ENCODE data around the gene DHDDS.
"Not testable (repeated sequence)": the region's sequence is repeated elsewhere in the genome, so short reads cannot be mapped to it uniquely, and the experiment has no call there.

Gene DHDDS

DNA sequence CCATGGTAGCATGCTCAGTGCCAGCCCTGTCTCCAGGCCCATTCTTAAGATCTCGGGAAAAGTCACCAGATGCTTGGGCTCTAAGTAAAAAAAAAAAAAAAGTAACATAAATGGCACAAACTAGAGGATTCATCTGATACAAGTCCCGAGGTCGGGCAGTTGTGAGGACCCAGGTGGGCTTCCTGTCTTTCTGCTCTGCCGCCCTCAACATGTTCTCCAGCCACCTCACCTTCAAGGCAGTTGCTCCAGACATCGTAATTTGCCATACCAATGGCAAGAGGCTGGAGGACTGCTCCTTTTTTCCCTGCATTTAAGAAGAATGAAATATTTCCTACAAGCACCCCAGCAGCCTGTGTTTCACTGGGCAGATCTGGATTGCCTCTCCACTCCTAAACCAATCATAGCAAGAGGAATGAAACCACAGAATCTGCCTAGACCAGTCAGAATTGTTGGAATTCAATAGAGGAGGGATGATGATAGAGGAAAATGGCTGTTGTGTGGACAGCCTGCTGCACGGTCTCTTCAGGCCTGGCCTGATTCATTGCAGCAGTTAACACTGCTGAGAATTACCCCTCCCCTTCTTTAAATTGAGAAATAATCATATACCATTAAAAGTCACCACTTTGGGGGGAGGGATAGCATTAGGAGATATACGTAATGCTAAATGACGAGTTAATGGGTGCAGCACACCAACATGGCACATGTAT, 45.5 kb downstream of the DHDDS start:
- DNase-seq (ENCODE audit: low spot score), result no peak

DNA sequence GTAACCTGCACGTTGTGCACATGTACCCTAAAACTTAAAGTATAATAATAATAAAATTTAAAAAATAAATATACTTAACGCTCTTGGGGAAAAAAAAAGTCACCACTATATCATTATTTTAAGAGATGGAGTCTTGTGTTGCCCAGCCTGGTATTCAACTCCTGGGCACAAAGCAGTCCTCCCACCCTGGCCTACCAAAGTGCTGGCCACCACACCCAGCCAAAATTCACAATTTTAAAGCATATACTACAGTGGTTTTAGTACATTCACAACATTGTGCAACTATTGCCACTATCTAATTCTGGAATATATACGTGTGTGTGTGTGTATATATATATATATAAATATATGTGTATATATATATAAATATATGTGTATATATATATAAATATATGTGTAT, 46.0 kb downstream of the DHDDS start:
- no peak for DNase-seq (ENCODE audit: low spot score)

DNA sequence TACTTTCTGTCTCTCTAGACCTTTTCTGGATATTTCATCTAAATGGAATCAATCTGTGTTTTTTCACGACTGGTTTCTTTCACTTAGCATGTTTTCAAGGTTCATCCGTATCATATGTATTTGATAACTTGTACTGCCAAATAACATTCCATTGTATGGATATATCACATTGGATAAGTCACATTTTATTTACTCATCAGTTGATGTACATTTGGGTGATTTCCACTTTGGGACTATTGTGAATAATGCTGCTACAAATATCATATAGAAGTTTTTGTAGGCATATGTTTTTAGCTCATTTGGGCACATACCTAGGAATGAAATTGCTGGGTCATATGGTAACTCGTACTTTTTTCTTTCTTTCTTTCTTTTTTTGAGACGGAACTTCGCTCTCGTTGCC, 46.9 kb downstream of the DHDDS start:
- DNase-seq (ENCODE audit: low spot score), result no peak

DNA sequence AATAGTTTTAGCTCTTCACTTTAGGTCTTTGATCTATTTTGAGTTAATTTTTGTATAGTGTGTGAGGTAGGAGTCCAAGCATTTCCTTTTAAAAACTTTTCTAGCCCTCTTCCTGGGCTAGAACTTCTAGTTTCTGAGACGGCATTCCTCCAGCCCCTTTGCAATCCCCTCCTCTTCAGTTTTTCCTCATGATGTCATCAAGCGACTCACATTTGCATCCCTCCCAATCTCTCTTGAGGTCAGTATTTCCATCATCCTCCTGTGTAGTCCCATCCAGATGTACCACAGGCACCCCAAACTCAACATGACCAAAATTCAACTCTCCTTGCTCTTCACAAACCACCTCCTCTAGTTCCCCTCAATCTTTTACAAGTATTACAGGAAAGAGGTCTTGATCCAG, 50.8 kb downstream of the DHDDS start:
- DNase-seq (ENCODE audit: low spot score), result no peak

DNA sequence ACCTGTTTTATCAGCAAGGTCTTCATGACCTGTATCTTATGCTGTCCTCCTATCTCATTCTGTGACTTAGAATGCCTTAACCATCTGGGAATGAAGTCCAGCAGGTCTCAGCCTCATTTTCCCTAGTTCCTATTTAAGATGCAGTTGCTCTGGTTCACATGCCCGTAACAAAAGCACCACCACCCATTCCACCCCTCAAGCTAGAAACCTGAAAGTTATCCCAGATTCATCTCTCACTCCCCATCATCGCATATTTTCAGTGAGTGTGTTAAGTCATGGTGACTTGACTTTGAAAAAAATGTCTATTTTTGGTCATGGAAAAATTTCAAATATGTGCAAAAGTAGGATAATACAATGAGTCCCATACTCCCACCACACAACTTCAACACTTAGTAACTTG, 51.9 kb downstream of the DHDDS start:
- no peak for DNase-seq (ENCODE audit: low spot score)

DNA sequence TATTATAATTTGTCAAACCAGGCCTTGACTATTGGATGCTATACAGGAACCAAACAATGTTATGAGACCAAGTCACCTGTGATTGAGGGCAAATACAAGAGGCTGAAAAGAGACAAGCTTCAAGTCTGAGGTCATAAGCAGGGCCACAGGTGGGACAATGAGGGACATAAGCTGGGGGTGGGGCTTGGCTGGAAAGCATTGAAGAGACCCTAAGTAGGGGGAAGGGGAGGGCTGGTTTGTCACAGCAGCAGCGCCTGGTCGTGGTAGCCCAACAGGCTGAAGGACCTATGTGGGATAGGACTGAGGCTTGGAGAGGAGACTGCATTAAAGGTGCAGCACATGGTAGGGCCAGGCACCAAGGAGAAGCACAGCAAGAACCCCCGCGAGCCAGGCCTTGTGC, 58.0 kb downstream of the DHDDS start:
- DNase-seq (ENCODE audit: low spot score), result no peak

DNA sequence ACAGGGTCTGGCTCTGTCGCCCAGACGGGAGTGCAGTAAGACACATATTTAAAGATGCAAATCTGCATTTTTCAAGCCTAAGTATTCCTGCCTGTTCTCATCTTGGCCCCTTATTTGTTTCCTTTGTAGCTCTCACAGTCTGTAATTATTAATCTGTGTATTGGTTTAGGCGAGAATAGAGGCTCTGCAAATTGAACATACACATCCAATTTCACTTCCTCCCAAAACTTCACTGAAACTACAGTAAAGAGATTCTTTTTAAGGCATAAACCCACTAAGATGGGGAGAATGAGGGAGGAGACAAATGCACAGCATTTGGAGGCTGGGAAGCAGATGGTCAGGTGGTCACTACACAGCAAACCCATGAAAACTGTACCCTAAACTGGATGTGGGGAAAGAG, 61.1 kb downstream of the DHDDS start:
- no peak for DNase-seq (ENCODE audit: low spot score)

DNA sequence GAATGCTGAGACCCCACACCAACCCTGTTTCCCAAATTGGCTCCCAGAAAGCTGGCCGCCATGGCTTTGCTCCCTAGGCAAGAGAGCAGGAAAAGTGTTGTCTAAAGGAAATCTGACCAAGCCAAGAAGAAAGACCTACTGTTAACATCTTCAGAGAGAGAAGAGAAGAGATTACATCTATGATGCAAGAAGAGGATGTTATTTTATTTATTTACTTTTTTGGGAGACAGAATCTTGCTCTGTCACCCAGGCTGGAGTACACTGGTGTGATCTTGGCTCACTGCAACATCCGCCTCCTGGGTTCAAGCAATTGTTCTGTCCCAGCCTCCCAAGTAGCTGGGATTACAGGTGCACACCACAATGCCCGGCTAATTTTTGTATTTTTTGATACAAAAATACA, 61.8 kb downstream of the DHDDS start:
- no peak for DNase-seq (ENCODE audit: low spot score)

DNA sequence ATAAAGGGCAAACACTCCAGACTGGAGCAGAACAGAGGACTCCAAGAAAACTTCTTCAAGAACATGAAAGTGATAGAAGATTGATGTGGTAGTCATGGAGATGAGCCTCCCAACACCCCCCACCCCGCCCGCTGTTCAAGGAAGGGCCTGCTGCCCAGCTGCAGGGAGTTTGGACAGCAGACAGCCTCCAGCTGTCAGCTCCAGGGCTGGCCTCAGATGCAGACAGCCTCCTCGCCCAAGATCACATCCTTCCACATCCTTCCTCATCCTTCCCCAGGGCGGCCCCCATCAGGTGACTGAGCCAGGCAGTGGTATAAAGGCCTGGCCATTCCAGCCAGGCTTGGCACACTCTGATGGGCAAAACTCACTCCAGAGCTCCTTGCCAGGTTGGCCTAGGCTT, 64.7 kb downstream of the DHDDS start:
- DNase-seq (ENCODE audit: low spot score), result no peak

DNA sequence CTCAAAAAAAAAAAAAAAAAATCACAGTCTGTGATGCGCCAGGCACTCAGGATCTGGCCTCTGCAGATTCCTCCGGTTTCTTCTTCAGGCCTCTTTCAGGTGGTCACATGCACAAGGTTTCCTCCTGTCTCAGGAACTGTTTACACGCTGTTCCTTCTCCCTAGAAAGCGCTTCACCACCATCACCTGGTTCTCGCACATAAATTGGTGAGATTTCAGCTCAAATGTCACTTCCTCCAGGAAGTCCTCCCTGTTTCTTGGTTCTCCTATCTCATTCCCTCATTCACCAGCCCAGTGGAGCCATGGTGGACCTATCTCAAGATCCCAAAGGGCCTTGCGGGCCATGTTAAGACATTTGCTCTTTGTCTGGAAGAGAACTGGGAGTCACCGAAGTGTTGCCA, 66.8 kb downstream of the DHDDS start:
- DNase-seq (ENCODE audit: low spot score), result no peak

DNA sequence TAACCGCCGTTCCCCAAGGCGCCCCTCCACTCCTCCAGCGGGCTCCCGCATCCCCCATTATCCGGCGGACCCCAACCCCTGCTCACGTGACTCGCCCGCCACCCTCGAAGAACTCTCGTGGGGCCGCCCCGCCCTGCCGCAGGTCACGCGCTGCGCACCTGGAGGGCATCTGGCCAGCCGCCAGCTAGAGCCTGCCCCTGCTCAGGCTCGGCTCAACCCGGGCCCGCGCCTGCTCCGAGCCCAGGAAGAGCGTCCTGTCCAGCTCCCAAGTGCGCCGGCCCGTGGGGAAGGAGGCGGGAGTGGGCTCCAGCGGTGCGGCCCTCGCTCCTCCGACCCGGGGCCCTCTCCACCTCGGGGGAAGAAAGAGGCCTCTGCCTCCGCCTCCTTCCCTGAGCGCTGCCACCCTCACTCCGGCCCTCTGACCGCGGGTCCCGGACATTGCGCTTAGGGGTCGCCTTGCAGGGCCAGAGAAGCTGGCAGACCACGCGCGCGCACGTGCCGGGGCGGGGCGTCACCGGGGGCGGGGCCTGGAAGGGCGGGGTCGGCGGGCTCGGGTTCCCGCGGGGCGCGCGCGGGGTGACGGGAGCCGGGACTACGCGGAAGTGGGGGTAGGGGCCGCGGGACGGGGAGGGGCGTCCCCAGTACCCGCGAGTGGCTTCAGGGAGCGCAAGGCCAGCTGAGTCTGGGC, 68.5 kb downstream of the DHDDS start:
- peak; percentile 90 for DNase-seq (ENCODE audit: low spot score)

DNA sequence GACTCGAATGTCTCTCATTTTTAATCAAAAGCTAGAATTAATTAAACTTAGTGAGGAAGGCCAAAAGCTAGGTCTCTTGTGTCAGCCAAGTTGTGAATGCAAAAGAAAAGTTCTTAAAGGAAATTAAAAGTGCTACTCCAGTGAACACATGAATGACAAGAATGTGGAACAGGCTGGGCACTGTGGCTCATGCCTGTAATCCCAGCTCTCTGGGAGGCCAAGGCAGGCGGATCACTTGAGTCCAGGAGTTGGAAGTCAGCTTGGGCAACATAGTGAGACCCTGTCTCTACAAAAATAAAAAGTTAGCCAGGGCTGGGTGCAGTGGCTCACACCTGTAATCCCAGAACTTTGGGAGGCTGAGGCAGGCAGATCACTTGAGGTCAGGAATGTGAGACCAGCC, 78.6 kb downstream of the DHDDS start:
- not testable (repeated sequence) for DNase-seq (ENCODE audit: low spot score)

DNA sequence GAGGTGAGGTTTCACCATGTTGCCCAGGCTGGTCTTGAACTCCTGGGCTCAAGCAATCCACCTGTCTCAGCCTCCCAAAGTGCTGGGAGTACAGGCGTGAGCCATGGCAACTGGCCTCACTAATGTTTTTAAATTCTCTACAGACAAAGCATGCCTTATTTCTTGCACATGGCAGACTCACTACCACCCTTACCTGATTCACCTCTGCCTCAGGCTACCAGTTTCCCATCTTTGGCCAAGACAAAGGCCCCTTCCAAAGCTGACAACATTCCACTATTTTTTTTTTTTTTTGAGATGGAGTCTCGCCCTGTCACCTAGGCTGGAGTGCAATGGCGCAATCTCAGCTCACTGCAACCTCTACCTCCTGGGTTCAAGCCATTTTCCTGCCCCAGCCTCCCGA, 83.7 kb downstream of the DHDDS start:
- DNase-seq (ENCODE audit: low spot score), result not testable (repeated sequence)

DNA sequence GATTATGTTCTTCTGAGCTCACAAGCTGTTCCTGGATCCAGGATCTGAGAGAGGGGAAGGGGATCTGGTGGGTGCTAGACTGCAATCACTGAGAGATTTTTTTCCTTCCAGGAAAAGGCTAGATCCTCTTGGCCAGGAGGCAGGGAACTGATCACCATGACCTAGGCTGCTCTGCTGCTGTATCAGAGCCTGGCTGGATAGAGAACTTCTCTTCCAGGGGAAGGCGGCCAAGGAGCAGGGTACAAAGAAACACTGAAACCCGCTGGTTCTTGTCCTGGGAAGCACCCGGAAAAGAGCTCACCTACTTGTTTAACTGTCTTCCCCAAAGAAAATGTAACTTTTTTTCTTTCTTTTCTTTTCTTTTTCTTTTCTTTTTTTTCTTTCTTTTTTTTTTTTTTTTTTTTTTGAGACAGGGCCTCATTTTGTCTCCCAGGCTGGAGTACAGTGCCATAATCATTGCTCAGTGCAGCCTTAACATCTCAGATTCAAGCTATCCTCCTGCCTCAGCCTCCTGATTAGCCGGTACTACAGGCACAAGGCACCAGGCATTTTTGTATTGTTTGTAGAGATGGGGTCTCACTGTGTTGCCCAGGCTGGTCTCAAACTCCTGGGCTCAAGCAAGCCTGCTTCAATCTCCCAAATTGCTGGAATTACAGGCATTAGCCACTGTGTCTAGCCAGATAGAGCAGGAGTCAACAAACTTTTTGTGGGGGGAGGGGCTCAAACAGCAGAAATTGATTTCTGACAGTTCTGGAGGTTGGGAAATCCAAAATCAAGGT, 85.1 kb downstream of the DHDDS start:
- DNase-seq (ENCODE audit: low spot score), result no peak

DNA sequence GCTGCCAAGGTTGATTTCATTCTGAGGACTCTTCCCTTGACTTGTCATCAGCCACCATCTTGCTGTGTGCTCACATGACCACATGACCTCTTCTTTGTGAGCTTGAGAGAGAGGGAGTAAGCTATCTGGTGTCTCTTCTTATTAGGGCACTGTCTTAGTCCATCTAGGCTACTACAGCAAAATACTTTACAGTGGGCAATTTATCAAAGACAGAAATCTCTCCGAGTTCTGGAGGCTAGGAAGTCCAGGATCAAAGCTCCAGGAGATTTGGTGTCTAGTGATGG, 85.6 kb downstream of the DHDDS start:
- no peak for DNase-seq (ENCODE audit: low spot score)

DNA sequence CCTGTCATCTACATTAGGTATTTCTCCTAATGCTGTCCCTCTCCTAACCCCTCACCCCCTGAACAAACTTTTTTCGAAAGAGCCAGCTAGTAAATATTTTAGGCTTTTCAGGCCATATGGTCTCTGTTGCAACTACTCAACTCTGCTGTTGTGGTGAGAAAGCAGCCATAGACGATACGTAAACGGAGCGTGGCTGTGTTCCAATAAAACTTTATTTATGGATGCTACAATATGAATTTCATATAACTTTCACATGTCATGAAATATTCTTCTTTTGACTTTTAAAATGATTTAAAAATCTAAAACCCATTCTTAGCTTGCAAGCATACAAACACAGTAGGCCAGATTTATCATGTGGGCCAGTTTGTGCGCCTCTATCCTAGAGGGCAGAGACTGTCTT, 86.2 kb downstream of the DHDDS start:
- no peak for DNase-seq (ENCODE audit: low spot score)

DNA sequence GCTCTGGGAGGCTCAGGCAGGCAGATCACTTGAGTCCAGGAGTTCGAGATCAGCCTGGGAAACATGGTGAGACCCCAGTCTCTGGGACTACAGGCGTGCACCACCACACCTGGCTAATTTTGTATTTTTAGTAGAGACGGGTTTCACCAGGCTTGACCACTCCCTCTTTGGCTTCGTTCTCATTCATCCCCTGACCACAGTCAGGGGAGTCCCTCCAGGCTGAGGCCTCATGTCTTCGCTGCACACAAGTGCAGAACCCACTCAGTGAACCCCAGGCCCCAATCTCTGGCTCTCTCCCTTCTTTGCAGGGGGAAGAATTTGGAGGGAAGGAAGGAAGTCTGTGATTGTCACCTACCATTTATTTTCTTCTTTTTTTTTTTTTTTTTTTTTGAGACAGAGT, 88.2 kb downstream of the DHDDS start:
- no peak for DNase-seq (ENCODE audit: low spot score)
